NCI-H2196 treated with DMSO at 0.1 percent for 48 hours (cell line): ENCODE data around the gene ME3.

Experiments used
- DNase-seq: peaks from one replicate; lab custom pipeline; 2025; ENCODE audit not compliant: unreplicated experiment; lab: John Stamatoyannopoulos, UW

ME3 gene

DNA sequence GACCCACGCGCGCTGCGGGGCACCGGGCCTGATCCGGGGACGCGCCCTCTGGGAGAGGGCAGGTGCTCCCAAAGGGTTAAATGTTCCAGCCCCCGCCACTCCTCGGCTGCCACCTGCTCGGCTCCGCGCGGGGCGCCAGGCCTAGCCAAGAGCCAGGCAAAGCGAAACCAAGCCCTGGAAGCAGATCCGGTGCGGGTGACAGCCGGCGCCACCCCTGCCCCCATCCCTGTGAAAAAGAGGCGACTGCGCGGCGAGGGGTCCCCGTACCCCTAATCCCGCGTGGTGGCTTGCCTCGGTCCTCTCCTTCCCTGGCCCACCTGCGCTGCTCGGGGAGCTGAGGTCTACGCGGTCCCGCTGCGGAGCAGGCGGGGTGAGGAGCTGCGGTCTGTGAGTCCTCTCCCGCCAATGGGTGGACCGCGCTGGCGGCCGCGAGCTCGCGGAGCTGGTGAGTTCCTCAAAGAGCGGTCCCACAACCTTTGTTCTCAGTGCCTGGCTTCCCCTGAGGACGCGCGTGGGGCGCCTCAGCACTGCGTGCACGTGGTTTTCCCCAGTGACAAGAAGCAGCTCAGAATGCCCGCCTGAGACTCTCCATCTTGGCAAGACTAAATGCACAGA, at the start of gene ME3:
Gene ME3 (minus strand): TSS at position 610 of the 615 bp plus-strand sequence.
- peak; percentile 56 for DNase-seq

GRCh38 chr11:86722006-86722405, 49.6 kb upstream of the ME3 start:
- no peak for DNase-seq

DNA sequence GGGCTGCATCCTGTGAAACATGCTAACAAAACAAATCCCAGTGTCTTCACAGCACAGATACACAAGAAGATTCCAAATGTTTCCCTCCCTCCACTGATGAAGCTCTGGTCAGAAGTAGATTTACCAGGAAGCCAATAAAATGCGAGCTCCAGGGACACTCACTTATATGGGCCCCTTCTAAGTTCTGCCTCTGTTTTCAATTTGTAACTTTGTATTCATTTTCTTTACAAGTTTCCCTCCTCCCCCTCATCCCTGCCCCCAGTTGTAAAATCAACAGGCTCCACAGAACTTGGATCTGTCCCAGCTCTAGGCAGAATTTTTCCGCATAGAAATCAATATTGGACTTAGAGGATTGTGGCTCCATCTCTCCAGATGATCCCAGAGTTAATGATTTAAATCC, 48.1 kb upstream of the ME3 start:
- no peak for DNase-seq

DNA sequence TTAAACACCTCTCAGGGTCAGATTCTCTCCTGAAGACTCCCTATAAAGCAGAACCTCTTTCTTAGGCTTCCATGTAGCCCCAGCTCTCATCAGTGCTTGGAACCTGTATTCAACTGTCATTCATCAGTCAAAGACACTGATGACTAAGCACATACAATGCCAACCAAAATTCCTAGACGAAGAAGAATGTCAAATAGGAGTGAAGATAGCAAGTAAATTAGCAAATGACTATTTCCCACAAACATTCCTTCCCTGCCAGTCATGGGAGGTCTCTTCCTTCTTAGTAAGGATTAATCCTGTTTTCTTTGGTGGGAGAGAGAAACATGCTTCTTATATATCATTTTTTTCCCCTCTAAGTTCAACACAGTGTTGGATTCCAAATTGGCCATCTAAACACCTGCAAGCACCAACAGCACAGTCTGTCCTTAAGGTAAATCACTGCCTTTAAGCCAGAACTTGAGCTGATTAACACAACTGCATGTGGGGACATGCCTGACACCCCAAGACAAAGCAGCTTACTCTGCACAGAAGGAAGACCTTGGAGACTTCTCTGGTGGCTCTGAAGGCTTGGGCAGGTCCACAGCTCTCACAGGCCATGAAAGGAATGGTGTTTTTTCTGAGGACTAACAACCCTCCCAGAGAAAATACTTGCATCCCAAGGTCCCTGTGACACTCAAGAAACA, 47.5 kb upstream of the ME3 start:
- no peak for DNase-seq

DNA sequence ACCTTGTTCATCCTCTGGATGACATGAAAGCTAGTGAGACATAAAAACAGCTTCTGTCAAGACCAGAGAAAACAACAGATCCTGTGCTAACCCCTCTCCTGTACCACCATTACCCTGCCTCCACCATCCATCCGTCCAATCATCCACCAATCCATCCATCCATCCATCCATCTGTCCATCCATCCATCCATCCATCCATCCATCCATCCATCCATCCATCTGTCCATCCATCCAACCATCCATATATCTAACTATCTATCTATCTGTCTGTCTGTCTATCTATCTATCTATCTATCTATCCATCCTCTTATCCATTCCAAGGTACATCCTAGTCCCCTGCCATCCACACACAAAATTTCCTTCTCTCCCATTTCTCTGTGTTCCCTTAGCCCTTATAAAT, 46.6 kb upstream of the ME3 start:
- no peak for DNase-seq

DNA sequence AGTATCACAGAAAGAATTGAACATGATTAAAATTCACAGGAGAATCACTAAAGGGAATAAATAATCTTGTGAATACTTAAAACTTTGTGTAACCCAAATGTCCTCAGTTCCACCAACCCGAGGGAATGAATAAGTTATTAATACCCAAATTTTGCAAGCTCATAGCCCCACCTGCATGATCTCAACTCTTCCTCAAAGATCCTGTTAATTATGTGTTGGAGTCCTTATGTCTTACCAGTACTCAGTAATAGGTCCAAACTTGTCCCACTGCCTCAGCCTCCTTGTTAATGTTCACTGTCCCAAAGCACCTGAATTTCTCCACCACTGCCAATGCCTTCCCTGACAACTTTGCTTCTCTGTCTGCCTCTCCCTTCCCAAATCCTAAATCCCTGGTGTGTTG, 46.1 kb upstream of the ME3 start:
- no peak for DNase-seq

DNA sequence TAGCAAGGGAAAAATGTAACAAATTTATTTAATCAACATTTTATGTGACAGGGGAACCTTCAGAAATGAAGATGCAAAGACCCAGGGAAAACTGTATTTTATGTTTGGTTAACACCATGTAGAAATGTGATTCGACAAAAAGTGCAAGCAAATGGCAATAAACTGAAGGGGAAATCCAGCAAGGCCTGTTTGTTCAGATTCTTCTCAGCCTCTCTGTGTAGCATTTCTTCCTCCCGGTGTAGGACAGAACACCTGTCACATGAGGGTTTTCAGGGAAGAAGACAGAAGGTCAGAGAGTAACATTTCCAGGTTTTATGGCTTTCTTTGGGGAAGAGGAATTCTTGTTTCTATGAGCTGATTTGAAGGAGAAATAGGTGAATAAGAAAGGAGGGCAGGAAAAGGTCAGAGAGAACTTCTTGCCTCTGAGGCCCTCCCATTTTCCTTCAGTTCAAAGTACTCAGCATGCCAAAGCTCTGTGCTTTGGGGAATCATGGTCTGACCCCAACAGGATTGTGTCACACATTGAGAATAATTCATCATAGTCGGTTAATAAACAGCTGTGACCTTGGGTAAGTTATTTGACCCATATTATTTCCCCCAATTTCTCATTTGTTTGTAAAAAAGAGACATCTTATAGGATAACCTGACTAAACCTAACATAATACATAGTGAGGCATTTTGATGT, 45.5 kb upstream of the ME3 start:
- no peak for DNase-seq

GRCh38 chr11:86715611-86716010, 43.2 kb upstream of the ME3 start:
- DNase-seq: no peak

DNA sequence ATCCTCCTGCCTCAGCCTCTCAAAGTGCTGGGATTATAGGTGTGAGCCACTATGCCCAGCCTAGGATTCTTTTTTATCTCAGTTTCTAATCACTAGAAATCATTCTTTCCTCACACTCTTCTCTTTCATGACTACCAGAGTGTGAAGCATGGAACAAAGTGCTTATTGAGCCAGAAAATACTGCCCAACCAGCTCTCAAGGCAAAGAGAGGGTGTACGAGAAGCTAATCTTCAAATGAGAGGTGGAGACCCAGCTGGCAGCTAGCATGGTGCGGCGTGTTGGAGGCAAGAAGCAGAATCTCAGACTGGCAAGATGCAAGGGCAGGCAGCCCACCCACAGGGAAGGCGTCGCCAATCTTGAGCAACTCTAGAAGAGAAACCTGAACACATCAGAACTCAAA, 41.1 kb upstream of the ME3 start:
- DNase-seq: no peak

- no peak for DNase-seq
These were observed 38.5 kb upstream of the ME3 start for GRCh38 chr11:86710936-86711335.

- no peak for DNase-seq
These were observed 36.3 kb upstream of the ME3 start for GRCh38 chr11:86708669-86709068.

DNA sequence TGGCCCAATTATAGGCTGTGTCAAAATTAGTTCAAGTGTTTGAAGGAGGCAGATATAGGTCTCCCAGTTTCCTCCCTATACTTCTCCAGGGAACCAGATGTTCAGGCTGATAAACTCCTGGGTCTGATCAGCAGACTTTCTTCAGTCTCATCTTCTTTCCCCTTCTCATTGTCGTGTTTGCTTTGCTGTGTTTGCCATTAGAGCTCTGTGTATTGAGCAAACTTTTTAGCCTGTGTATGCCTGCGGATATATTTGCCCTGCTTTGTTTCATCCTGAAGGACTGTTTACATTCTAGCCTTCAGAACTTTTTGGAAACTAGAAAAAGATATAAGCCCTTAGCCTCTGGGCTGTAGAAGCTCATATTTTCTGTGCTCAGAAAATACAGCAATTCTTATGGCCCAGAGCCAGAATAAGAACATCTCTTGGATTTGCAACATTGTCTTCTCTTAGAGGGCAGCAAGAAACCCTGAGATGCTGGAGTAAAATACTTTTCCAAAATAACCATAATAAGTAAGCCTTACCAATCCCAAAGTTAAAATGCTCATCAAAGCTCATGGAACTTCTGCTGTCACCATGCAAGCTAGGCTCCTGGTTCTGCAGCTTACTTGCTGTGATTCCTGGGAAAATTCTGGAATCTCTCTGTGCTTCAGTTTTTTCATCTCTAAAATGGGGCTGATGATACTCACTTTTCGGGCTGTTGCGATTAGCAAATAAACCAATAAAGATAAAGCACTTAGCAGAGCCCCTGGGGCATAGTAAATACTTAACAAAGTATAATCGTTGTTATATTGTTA, 34.1 kb upstream of the ME3 start:
- no peak for DNase-seq

- no peak for DNase-seq
These were observed 32.3 kb upstream of the ME3 start for GRCh38 chr11:86704710-86705109.

- DNase-seq: no peak
These were observed 31.6 kb upstream of the ME3 start for GRCh38 chr11:86703987-86704386.

DNA sequence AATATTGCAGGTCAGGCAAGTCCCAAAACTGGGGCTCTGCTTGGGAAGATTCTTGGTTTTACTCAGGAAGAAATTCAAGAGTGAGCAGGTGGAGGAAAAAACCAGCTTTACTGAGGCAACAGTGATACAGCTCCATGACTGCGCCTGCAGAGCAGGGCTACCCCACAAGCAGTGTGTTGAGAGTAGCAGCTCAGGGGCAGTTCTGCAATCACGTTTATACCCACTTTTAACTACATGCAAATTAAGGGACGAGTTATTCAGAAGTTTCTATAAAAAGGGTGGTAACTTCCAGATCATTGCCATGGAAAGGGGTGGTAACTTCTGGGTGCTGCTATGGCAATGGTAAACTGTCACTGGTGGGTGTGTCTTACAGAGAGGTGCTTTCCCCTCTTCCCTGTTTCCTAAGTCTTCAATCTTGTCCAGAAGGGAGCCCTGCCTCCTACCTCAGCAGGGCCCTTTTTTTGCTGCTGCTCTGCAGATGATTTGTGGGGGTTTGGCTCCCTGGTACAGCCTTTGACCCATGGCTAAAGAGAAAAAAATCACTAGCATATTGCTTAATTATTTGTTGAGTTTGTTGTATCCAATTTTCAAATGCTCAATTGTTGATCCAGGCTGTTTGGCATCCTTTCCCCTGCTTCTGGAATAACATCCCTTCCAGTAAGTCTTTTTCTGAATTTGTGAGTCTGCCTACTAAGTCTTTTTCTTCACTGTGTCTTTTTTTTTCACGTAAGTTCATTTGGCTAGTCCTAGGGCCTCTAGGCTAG, 30.0 kb upstream of the ME3 start:
- no peak for DNase-seq

DNA sequence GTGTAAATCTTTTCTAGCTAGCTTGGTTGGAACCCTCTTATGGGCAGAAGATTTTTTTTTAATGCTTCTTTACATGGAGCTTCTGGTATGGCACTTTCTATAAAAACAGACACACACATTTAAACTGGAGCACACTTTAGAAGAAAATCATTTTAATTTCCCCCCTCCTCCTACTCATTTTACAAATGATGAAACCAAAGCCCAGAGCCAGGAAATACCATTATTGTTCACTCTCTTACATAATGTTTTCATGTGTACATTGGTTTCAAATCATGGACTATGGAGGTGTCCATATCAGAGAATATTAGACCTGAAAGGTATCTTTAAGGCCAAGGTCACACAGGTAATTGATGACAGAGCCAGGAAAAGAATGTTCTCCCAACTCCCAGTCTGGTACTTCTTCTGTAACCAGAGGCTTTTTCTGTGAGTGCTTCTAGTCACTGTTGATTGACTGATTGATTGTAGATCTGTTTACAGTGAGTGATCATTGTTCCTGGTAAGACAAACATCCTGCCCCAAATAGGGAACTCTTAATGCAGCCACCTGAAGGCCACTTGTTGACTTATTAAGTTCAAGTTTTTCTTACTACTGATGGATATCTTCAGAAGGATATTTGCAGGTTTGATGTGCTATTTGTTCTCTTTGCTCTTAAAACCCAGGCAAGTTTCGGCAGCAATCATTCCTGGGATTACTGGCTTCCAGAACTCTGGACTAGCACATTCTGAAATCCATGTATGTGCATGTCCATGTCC, 26.8 kb upstream of the ME3 start:
- no peak for DNase-seq

- DNase-seq: no peak
These were observed 26.2 kb upstream of the ME3 start for GRCh38 chr11:86698639-86699038.

DNA sequence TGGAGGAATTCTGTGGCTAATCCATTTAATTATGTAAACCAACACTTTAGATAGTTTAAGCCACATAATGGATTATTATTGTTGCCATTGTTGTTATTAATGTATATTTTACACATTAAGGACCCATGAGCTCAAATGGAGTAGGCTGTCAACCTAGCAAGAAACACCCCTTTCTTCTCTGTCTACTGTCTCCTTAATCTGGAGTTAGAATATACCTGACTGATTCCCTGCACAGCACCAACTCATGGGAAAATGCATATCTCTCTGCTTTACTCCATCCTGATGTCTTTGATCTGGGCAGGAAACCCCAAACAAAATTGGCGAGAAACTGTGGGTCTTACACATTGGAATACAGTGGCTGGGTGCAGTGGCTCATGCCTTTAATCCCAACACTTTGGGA, 24.0 kb upstream of the ME3 start:
- no peak for DNase-seq

- DNase-seq: no peak
These were observed 23.6 kb upstream of the ME3 start for GRCh38 chr11:86696004-86696403.

DNA sequence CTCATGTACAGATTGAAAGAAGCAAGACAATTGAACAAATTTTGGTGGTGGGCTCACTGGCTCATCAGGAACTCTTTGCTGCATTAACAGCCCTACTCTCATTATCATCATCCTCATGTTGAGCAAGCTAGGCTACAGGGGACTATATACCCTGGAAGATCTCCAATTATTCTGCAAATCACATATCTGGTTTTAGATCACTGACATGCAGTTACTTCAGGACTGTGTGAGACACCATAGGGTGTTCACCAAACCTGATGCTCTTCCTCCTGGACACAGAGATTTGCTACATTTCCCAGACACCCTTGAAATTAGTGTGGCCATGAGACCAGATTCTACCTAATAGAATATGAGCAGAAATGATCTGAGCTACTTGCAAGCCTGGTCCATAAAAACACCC, 23.0 kb upstream of the ME3 start:
- DNase-seq: no peak
